ENCODE data around the gene ZNF337.
"Not testable (repeated sequence)": the region's sequence is repeated elsewhere in the genome, so short reads cannot be mapped to it uniquely, and the experiment has no call there.

Gene ZNF337

DNA sequence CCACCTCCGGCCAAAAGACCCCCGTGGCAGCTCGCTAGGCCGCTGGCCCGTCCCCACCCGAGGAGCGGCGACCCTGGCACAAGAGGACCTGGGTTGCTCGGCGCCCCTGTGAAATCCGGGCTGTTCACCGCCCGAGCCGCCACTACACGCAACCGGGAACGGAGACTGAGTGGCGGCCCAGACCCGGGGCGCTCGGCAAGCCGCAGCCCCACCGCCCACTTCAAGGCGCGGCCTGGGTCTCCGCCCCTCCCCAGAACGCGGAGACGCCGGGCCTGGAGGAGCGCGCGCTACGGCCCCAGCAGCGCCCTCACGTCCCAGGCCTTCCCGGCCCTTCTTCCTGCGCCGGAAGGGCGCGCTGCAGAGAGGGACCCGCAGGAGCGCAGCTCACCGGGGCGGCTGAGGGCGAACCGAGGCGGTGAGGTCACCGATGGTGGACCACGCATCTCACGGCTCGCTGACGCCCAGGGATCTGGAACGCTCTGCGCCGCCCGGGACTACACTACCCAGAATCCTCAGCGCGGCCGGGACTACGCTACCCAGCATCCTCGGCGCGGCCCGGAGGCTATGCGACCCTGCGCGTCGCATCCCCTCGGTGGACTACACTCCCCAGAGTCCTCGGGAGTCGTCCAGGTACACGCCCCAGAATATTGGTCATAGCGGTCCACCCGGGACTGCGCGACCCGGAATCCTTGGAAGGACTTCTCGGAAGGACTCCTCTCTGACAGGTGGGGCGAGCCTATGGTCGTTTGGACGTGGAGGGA lies at the start of gene ZNF337:
ZNF337 (minus strand) TSS at position 483 of the 761 bp plus-strand sequence. CDS start 10,436 bp downstream, outside the sequence.
- DNase-seq (ENCODE audit: low spot score) = peak; percentile 93

DNA sequence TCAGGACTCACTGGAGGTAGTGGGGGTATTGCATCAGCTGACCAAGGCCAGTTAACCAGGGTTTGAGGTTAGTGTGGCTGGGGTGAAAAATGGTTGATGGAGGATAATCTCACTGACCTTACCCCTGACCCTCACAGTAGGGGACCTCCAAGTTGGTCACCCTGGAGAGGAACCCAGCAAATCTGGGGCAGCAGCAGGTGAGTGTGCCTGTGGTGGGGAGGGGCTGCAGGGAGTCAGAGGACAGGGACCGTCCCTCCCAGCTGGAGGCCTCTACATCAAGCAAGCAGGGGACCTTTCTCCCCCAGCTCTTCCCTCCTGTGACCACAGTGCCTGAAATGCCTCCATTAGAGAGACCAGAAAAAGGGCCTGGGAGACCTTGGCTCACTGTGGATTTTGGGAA lies 49.1 kb upstream of the ZNF337 start:
- no peak for DNase-seq (ENCODE audit: low spot score)

- no peak for DNase-seq (ENCODE audit: low spot score)
These were observed 48.4 kb upstream of the ZNF337 start for GRCh38 chr20:25745100-25745499.

DNA sequence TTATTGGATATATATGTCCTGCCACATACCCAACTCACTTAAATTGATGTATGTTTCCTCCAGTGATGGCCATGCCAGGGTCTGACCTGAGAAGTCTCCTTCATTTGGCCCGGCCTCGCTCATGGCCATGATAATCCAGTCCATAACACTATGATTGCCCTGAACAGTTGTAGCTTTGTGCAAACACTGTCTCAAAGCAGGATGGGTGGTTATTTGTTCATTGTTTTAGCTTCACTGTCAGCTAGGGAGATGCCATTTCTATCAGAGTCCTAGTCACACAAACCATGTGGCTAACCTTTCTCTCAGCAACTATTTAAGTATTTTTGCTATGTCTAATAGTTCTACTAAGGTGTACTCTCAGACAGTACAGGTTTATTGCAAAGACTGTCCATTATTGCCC lies 47.6 kb upstream of the ZNF337 start:
- DNase-seq (ENCODE audit: low spot score) = no peak

DNA sequence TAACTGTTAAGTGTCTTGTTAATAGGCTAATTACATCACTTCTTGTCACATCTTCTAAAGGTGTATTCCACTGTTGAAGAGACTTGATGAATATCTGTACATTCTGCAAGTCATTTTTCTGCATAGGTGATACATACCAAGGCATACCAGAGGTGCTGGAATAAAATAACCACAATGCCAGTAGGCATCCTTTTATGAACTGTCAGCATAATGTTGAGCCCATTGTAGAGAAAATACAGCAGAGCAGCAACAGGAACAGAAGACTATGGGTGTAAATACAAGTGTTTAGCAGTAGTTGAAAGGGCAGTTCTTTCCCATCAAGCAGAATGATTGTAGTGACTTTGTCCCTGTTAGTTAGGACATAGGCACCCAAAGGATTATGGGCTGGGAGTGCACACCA lies 44.4 kb upstream of the ZNF337 start:
- no peak for DNase-seq (ENCODE audit: low spot score)

DNA sequence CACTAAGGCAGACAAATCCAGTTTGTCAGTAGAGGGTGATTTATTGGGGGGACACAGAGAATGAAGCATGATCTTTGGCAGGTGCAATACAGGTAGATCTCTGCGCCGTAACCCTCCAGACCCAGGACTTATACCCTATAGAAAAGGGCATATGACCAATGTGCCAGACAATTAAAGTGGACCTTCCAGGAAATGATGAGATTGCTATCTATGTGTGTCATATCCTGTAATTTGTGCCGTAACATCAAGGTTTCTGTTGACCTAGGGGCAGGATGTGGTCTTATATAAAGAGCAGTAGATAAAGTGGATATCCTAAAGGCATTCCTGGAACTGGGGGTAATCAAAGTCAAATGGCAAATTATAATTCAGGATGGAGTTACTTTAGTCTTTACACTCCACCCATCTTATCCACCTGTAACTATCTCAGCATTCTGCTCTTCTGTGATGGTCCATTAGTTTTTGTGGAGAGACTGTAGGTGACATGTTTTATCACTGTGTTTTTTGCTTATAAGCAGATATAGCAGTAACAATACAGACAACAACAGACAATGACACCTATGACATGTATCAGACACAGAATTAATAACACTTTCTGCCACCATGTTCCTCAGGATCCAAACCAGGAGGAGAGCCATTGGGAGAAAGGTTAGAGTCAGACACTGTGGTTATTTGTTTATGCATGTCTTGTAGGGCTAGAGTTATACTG lies 43.1 kb upstream of the ZNF337 start:
- DNase-seq (ENCODE audit: low spot score) = peak; percentile 45

DNA sequence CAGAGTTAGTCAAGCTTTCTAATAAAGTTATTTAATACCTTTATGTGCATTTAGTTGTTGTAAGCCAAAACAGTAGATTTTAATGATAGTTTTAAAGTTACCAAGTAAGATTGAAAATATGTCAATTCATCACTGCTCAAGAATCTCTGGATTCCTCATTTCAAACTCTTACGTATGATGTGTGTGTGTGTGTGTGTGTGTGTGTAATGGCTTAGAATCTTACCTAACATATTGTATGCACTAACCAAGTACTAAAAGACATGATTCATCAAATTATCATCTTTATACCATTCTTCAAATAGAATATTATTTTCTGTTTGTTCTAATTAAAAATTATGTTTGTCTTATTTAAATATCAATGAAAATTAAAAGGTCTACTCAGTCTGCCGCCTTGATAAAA lies 41.5 kb upstream of the ZNF337 start:
- DNase-seq (ENCODE audit: low spot score) = no peak

GRCh38 chr20:25733903-25734302 lies 37.2 kb upstream of the ZNF337 start:
- no peak for DNase-seq (ENCODE audit: low spot score)

DNA sequence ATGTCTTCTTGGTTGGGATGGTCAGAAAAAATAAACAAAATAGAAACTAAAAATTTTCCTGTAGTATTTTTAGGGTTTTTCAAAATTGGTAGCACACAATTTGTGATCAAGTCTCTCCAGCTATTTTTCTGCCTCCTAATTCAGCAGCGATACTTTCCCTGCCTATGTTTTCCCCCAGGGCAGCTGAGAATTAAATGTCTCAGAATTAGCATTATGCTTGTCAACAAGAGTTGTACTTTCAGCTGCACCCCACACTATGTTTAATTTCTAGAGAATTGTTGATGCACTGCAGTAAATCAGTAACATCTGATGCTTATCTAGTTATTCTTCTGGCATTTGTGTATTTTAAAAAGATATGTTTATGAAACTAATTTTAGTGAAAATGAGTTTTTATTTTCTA lies 34.2 kb upstream of the ZNF337 start:
- no peak for DNase-seq (ENCODE audit: low spot score)

DNA sequence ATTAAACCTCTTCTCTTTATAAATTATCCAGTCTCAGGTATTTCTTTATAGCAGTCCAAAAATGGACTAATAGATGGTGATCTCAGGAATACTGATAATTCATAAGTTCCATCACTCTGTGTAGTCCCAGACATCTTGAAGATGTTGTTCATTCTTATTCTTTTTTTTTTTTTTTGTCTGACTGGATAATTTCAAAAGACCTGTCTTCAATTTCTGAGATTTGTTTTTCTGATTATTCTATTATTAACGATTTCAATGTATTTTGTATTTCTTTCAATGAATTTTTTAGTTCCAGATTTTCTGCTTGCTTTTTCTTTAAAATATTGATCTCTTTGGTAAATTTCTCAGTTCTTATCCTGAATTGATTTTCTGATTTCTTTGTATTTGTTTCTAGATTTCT lies 29.7 kb upstream of the ZNF337 start:
- no peak for DNase-seq (ENCODE audit: low spot score)

DNA sequence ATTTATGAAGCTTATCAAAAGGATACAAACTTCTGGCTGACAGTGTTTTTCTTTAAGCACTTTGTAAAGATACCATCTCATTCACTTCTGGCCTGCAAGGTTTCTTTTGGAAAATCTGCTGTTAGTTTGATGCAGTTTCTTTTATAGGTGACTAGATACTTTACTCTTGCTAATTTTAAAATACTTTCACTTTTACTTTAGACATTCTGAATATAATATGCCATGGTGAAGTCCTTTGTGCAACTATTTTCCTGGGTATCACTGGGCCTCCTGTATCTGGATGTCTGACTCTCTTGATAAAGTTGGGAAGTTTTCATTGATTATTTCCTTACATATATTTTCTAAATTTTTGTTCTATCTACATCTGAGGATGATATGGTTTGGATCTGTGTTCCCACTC lies 29.0 kb upstream of the ZNF337 start:
- no peak for DNase-seq (ENCODE audit: low spot score)

DNA sequence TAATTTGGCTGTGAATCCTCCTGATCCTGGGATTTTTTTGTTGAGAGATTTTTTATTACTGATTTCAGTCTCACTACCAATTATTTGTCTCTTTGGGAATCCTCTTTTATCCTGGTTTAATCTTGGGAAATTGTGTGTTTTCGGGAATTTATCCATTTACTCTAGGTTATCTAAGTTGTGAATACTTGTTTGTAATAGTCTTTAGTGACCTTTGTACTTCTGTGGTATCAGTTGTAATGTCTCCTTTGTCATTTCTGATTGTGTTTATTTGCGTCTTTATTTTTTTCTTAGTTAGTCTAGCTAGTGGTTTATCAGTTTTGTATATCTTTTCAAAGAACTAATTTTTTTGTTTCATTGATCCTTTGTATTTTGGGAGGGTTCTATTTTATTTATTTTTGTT lies 27.3 kb upstream of the ZNF337 start:
- DNase-seq (ENCODE audit: low spot score) = no peak

- DNase-seq (ENCODE audit: low spot score) = no peak
These were observed 23.6 kb upstream of the ZNF337 start for GRCh38 chr20:25720285-25720684.

GRCh38 chr20:25718896-25719809 lies 22.5 kb upstream of the ZNF337 start:
- DNase-seq (ENCODE audit: low spot score) = peak; percentile 43

DNA sequence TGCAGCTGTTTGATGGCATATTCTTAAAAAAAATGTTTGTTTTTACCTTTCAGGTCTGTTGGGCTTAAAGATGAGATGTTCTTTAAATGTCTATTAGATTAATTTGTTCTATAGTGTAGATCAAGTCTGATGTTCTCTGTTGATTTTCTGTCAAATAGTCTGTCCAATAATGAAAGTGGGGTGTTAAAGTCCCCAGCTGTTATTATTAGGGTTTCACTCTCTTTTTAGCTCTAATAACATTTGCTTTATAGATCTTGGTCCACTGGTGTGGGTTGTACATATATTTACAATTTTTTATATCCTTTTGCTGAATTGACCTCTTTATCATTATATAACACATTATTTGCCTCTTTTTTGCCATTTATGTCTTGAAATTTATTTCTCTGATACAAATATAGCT lies 11.0 kb upstream of the ZNF337 start:
- DNase-seq (ENCODE audit: low spot score) = no peak

DNA sequence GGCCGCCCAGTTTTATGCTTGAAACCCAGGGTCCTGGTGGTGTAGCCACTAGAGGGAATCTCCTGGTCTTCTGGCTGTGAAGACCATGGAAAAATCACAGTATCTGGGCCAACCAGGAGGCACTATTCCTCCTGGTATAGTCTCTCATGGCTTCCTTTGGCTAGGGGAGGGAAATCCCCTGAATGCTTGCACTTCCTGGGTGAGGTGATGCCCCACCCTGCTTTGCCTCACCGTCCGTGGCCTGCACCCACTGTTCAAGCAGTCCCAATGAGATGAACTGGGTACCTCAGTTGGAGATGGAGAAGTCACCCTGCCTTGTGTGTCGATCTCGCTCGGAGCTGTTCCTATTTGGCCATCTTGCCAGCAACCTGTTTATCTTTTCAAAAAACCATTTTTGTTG lies 10.1 kb upstream of the ZNF337 start:
- DNase-seq (ENCODE audit: low spot score) = peak; percentile 57

DNA sequence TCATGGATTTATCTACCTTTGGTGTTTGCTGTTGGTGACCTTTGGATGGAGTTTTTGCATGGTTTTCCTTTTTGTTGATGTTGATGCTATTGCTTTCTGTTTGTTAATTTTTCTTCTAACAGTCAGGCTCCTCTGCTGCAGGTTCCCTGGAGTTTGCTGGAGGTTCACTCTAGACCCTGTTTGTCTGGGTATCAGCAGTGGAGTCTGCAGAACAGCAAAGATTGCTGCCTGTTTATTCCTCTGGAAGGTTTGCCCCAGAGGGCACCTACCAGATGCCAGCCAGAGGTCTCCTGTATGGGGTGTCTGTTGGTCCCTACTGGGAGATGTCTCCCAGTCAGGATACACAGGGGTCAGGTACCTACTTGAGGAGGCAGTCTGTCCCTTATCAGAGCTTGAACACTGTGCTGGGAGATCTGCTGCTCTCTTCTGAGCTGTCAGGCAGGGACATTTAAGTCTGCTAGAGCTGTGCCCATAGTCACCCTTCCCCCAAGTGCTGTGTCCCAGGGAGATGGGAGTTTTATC lies 9.2 kb upstream of the ZNF337 start:
- no peak for DNase-seq (ENCODE audit: low spot score)

DNA sequence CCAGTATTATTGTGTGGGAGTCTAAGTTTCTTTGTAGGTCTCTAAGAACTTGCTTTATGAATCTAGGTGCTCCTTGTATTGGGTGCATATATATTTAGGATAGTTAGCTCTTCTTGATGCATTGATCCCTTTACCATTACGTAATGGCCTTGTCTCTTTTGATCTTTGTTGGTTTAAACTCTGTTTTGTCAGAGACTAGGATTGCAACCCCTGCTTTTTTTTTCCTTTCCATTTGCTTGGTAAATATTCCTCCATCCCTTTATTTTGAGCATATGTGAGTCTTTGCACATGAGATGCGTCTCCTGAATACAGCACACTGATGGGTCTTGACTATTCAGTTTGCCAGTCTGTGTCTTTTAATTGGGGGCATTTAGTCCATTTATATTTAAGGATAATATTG lies 7.7 kb upstream of the ZNF337 start:
- DNase-seq (ENCODE audit: low spot score) = not testable (repeated sequence)

DNA sequence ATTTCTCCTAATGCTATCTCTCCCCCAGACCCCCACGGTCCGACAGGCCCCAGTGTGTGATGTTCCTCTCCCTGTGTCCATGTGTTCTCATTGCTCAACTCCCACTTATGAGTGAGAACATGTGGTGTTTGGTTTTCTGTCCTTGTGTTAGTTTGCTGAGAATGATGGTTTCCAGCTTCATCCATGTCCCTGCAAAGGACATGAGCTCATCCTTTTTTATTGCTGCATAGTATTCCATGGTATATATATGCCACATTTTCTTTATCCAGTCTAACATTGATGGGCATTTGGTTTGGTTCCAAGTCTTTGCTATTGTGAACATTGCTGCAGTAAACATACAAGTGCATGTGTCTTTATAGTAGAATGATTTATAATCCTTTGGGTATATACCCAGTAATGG lies 4.2 kb upstream of the ZNF337 start:
- DNase-seq (ENCODE audit: low spot score) = not testable (repeated sequence)

DNA sequence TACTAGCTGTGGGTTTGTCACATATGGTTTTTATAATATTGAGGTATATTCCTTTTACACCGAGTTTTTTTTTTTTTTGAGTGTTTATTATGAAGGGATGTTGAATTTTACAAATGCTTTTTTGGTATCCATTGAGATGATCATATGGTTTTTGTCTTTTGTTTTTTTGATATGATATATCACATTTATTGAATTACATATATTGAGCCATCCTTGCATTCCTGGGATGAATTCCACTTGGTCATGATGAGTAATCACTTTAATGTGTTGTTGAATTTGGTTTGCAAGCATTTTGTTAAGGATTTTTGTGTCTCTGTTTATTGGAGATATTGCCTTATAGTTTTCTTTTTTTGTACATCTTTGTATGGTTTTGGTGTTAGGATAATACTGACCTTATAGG lies 3.3 kb upstream of the ZNF337 start:
- no peak for DNase-seq (ENCODE audit: low spot score)

DNA sequence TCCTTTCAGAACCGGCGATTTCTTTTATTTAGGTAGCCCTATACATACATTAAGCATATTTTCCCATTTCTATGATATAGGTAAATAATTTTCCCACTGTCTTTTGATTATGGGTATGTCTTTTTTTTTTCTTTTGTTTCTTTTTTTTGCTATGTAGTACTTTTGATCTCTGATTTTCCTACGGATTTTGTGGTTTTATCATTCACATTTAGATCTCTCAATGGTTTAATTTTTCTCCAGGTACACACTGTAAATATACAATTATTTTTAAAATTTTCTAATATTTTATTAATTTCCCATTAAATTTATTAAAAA lies 436 bp upstream of the ZNF337 start:
- DNase-seq (ENCODE audit: low spot score) = no peak

- DNase-seq (ENCODE audit: low spot score) = no peak
These were observed 902 bp downstream of the ZNF337 start for GRCh38 chr20:25695532-25696370.

Data from CD4-positive, alpha-beta T cell treated with Interleukin-15 for 4 hours (primary cell).